ENCODE results near the gene BDKRB1.

Gene BDKRB1

DNA sequence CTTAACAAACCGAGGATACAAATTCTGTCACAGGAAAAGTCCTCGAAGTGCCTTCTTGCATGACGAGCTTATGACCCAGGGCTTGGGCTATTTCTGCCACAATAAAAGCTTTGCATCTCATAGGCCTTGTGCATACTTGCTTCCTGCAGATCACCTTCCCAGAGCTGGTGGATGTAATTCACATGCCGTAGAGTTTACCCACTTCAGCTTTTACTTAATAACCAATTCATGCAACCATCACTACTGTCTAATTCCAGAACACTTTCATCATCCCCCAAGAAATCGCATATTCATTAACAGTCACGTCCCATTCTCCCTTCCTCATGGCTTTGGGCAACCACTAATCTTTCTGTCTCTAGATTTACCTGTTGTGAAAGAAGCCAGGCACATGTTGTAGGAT, 9.0 kb upstream of the BDKRB1 start:
- TF ChIP-seq SIN3A (IDR thresholded peaks at IDR 0.05; ENCODE audit: borderline replicate concordance, insufficient read depth, low read length) (no peak), TAF1 (IDR thresholded peaks at IDR 0.05; ENCODE audit: borderline replicate concordance, insufficient read depth, low read length) (no peak), FOXP2 (optimal IDR thresholded peaks at IDR 0.05; ENCODE audit: borderline replicate concordance, extremely low read depth, extremely low read length, insufficient read depth) (no peak), POLR2AphosphoS5 (IDR thresholded peaks at IDR 0.05; ENCODE audit: low read depth, low read length) (no peak)
- TF ChIP-seq, protein P1, sequence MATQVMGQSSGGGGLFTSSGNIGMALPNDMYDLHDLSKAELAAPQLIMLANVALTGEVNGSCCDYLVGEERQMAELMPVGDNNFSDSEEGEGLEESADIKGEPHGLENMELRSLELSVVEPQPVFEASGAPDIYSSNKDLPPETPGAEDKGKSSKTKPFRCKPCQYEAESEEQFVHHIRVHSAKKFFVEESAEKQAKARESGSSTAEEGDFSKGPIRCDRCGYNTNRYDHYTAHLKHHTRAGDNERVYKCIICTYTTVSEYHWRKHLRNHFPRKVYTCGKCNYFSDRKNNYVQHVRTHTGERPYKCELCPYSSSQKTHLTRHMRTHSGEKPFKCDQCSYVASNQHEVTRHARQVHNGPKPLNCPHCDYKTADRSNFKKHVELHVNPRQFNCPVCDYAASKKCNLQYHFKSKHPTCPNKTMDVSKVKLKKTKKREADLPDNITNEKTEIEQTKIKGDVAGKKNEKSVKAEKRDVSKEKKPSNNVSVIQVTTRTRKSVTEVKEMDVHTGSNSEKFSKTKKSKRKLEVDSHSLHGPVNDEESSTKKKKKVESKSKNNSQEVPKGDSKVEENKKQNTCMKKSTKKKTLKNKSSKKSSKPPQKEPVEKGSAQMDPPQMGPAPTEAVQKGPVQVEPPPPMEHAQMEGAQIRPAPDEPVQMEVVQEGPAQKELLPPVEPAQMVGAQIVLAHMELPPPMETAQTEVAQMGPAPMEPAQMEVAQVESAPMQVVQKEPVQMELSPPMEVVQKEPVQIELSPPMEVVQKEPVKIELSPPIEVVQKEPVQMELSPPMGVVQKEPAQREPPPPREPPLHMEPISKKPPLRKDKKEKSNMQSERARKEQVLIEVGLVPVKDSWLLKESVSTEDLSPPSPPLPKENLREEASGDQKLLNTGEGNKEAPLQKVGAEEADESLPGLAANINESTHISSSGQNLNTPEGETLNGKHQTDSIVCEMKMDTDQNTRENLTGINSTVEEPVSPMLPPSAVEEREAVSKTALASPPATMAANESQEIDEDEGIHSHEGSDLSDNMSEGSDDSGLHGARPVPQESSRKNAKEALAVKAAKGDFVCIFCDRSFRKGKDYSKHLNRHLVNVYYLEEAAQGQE (IDR thresholded peaks at IDR 0.05; ENCODE audit: insufficient read depth in 1 of 2, low read depth in 2 of 2, low read length in 2 of 2), result no peak

DNA sequence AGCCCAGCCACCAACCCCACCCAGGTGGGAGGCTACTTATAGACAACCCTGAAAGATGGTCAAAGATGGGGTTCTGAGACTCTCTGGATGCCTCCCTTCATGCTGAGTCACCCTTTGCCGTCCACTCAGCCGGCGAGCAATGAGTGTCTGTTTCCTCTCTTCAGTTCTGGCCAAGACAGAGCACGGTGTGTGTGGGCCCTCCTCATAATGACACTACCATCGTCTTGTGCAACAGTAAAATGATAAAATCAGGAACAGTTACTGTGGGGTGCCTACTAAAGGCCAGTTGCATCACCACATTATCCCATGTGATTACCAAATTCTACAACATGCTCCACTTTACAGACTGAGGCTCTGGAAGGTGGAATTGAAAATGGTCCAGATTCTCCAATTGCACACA, 7.0 kb upstream of the BDKRB1 start:
- TF ChIP-seq SIN3A (IDR thresholded peaks at IDR 0.05; ENCODE audit: borderline replicate concordance, insufficient read depth, low read length) (no peak), TAF1 (IDR thresholded peaks at IDR 0.05; ENCODE audit: borderline replicate concordance, insufficient read depth, low read length) (no peak), FOXP2 (optimal IDR thresholded peaks at IDR 0.05; ENCODE audit: borderline replicate concordance, extremely low read depth, extremely low read length, insufficient read depth) (no peak), POLR2AphosphoS5 (IDR thresholded peaks at IDR 0.05; ENCODE audit: low read depth, low read length) (no peak)
- TF ChIP-seq, protein P1 (IDR thresholded peaks at IDR 0.05; ENCODE audit: insufficient read depth in 1 of 2, low read depth in 2 of 2, low read length in 2 of 2), result no peak

DNA sequence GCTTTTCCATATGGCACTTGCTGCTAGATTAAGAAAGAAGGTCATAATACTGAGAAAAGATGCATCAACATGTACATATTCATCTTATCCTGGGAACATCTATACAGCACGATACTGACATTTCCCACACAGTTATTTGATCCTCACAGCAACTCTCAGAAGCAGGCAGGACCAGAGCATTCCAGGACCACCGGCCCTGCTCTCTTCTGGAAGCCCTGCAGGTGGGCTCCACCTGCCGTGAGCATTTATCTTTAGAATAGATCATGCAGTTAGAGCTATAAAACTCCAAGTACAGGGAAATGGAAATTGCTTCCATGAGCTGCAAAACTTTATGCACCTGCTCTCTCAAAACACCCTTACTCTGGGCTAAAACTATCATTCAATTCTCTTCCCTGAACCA, 5.5 kb upstream of the BDKRB1 start:
- TF ChIP-seq TAF1 (IDR thresholded peaks at IDR 0.05; ENCODE audit: borderline replicate concordance, insufficient read depth, low read length) (no peak), FOXP2 (optimal IDR thresholded peaks at IDR 0.05; ENCODE audit: borderline replicate concordance, extremely low read depth, extremely low read length, insufficient read depth) (no peak), SIN3A (IDR thresholded peaks at IDR 0.05; ENCODE audit: borderline replicate concordance, insufficient read depth, low read length) (no peak), POLR2AphosphoS5 (IDR thresholded peaks at IDR 0.05; ENCODE audit: low read depth, low read length) (no peak)
- TF ChIP-seq, protein P1 (IDR thresholded peaks at IDR 0.05; ENCODE audit: insufficient read depth in 1 of 2, low read depth in 2 of 2, low read length in 2 of 2), result no peak

GRCh38 chr14:96251656-96252155, 4.3 kb upstream of the BDKRB1 start:
- TF ChIP-seq FOXP2 (optimal IDR thresholded peaks at IDR 0.05; ENCODE audit: borderline replicate concordance, extremely low read depth, extremely low read length, insufficient read depth), result no peak
- TF ChIP-seq, protein P1 (IDR thresholded peaks at IDR 0.05; ENCODE audit: insufficient read depth in 1 of 2, low read depth in 2 of 2, low read length in 2 of 2), result no peak
- TF ChIP-seq TAF1 (IDR thresholded peaks at IDR 0.05; ENCODE audit: borderline replicate concordance, insufficient read depth, low read length), result no peak
- no peak for TF ChIP-seq POLR2AphosphoS5 (IDR thresholded peaks at IDR 0.05; ENCODE audit: low read depth, low read length)
- TF ChIP-seq SIN3A (IDR thresholded peaks at IDR 0.05; ENCODE audit: borderline replicate concordance, insufficient read depth, low read length), result no peak

Measured in PFSK-1 (cell line).